WTC11 (cell line): ENCODE results near the gene SH2D3C. TPM values are rescaled to one million over a fixed set of nuclear protein-coding genes. Genes with fewer than 3 reads are reported as not detected.

Source experiments
- ATAC-seq: fragments of 200-7000 bp; cut with Tn5 transposase; 2 replicates; pipeline ENCODE4 v1.10.0; 2021; ENCODE audit warnings: mild to moderate bottlenecking, moderate library complexity
- CTCF ChIA-PET: fragments of 300-600 bp; sonication (Branson Sonifier 250); formaldehyde crosslinking; loops from one replicate; lab custom pipeline; 2021; ENCODE audit warnings: antibody characterized with exemption; lab: Charles Lee
- POLR2A ChIA-PET: fragments of 350-600 bp; sonication (Branson Sonifier 250); formaldehyde crosslinking; loops from one replicate; lab custom pipeline; 2021; ENCODE audit warnings: antibody characterized with exemption; lab: Charles Lee
- DNase-seq: peaks from one replicate; pipeline ENCODE4 v3.0.0; 2021; ENCODE audit warnings: low spot score
- H3K27ac Mint-ChIP-seq: 2 replicates; pipeline ENCODE4 v1.8.0; 2021; ENCODE audit warnings: mixed read lengths
- H3K27me3 Mint-ChIP-seq: 2 replicates; pipeline ENCODE4 v1.8.0; 2021; ENCODE audit warnings: low read depth, mild to moderate bottlenecking, moderate library complexity, mixed read lengths
- H3K36me3 Mint-ChIP-seq: 2 replicates; pipeline ENCODE4 v1.8.0; 2021; ENCODE audit warnings: mixed read lengths
- H3K4me1 Mint-ChIP-seq: 2 replicates; pipeline ENCODE4 v1.8.0; 2022; ENCODE audit warnings: mixed read lengths
- H3K4me3 Mint-ChIP-seq: 2 replicates; pipeline ENCODE4 v1.8.0; 2021; ENCODE audit warnings: mild to moderate bottlenecking, moderate library complexity, mixed read lengths
- H3K9me3 Mint-ChIP-seq: 2 replicates; pipeline ENCODE4 v1.8.0; 2021; ENCODE audit warnings: mixed read lengths
- CBFB ChIP-seq: sonication (generic); formaldehyde crosslinking; IDR thresholded peaks from 2 replicates; pipeline ENCODE4 v1.8.1; 2022; ENCODE audit warnings: mild to moderate bottlenecking, low read depth, missing genetic modification reagents
- FOXP1 ChIP-seq: sonication (generic); formaldehyde crosslinking; IDR thresholded peaks from 2 replicates; pipeline ENCODE4 v1.8.0; 2022; ENCODE audit warnings: missing genetic modification reagents, mild to moderate bottlenecking, moderate library complexity, borderline replicate concordance
- HMGA2 ChIP-seq: fragments of 250-450 bp; sonication (Bioruptor Pico); IDR thresholded peaks from 2 replicates; pipeline ENCODE4 v1.4.0; 2021; ENCODE audit warnings: mild to moderate bottlenecking, moderate library complexity
- MYBL2 ChIP-seq: sonication (generic); formaldehyde crosslinking; IDR thresholded peaks from 2 replicates; pipeline ENCODE4 v1.8.1; 2023; ENCODE audit warnings: mild to moderate bottlenecking, moderate library complexity, missing genetic modification reagents
- NFYB ChIP-seq: sonication (generic); formaldehyde crosslinking; conservative IDR thresholded peaks from 2 replicates; pipeline ENCODE4 v1.8.0; 2022; ENCODE audit warnings: low read depth, missing genetic modification reagents
- SMAD3 ChIP-seq: sonication (generic); formaldehyde crosslinking; IDR thresholded peaks from 2 replicates; pipeline ENCODE4 v1.8.0; 2022; ENCODE audit warnings: missing genetic modification reagents, mild to moderate bottlenecking, borderline replicate concordance
- ZNF232 ChIP-seq: sonication (generic); formaldehyde crosslinking; IDR thresholded peaks from 2 replicates; pipeline ENCODE4 v1.8.0; 2022; ENCODE audit warnings: mild to moderate bottlenecking, missing genetic modification reagents
- ZNF317 ChIP-seq: sonication (generic); formaldehyde crosslinking; IDR thresholded peaks from 2 replicates; pipeline ENCODE4 v1.8.1; 2023; ENCODE audit warnings: low read depth, mild to moderate bottlenecking, moderate library complexity, missing genetic modification reagents, borderline replicate concordance
- total RNA-seq: library from RNA; stranded (reverse); gene quantifications from 3 replicates; pipeline ENCODE4 v1.2.3, GENCODE V29; 2021
- TF ChIP-seq, protein P1 (sequence below): sonication (generic); formaldehyde crosslinking; IDR thresholded peaks from 2 replicates; pipeline ENCODE4 v1.8.0; 2022; ENCODE audit warnings: missing genetic modification reagents
- TF ChIP-seq, protein P2 (sequence below): sonication (generic); formaldehyde crosslinking; IDR thresholded peaks from 2 replicates; pipeline ENCODE4 v1.8.1; 2022; ENCODE audit warnings: low read depth, missing genetic modification reagents, borderline replicate concordance
- TF ChIP-seq, protein P3 (sequence below): sonication (generic); formaldehyde crosslinking; IDR thresholded peaks from 2 replicates; pipeline ENCODE4 v1.8.0; 2023; ENCODE audit warnings: missing genetic modification reagents, mild to moderate bottlenecking, borderline replicate concordance
- TF ChIP-seq, protein P4 (sequence below): fragments of 250-450 bp; sonication (Bioruptor Pico); conservative IDR thresholded peaks from 2 replicates; pipeline ENCODE4 v1.9.0; 2021; ENCODE audit warnings: mild to moderate bottlenecking
- TF ChIP-seq, protein P5 (sequence below): fragments of 250-450 bp; sonication (Bioruptor Pico); IDR thresholded peaks from 2 replicates; pipeline ENCODE4 v2.1.2; 2022; ENCODE audit warnings: mild to moderate bottlenecking, moderate library complexity
- TF ChIP-seq, protein P6 (sequence below): sonication (generic); formaldehyde crosslinking; IDR thresholded peaks from 2 replicates; pipeline ENCODE4 v1.8.0; 2023; ENCODE audit warnings: missing genetic modification reagents
- TF ChIP-seq, protein P7 (sequence below): fragments of 200-600 bp; IDR thresholded peaks from 2 replicates; pipeline ENCODE4 v1.8.0; 2022; ENCODE audit warnings: antibody characterized with exemption
- TF ChIP-seq, protein P8 (sequence below): sonication (generic); formaldehyde crosslinking; IDR thresholded peaks from 2 replicates; pipeline ENCODE4 v1.8.1; 2023; ENCODE audit warnings: mild to moderate bottlenecking, moderate library complexity, missing genetic modification reagents

The SH2D3C gene
- total RNA-seq, 1 experiment from 2014 or later, result 5.4 TPM

DNA sequence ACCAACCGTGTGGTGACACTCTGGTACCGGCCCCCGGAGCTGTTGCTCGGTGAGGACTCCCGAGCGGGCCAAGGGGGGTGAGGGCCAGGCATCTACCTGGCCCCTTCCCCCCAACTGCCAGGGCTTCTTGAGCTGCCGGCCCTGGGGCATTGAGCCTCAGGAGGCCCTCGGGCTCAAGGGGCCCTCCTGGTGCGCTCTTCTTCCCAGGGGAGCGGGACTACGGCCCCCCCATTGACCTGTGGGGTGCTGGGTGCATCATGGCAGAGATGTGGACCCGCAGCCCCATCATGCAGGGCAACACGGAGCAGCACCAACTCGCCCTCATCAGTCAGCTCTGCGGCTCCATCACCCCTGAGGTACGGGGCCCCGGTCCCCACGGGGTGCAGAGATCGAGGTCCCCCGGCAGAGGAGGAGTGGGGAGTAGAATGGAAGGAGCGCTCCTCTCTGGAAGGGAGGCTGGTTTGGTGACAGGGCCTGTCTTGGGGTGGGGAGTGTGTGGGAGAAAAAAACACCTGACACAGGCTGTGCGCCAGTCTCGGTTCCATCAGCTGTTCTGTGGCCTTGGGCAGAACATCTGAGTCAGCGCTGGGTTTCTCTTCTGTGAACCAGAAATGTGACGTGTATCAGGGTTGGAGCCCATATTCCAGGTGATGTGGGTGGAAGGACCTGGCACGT, 10.0 kb upstream of the SH2D3C start (continued):
- TF ChIP-seq, protein P1, sequence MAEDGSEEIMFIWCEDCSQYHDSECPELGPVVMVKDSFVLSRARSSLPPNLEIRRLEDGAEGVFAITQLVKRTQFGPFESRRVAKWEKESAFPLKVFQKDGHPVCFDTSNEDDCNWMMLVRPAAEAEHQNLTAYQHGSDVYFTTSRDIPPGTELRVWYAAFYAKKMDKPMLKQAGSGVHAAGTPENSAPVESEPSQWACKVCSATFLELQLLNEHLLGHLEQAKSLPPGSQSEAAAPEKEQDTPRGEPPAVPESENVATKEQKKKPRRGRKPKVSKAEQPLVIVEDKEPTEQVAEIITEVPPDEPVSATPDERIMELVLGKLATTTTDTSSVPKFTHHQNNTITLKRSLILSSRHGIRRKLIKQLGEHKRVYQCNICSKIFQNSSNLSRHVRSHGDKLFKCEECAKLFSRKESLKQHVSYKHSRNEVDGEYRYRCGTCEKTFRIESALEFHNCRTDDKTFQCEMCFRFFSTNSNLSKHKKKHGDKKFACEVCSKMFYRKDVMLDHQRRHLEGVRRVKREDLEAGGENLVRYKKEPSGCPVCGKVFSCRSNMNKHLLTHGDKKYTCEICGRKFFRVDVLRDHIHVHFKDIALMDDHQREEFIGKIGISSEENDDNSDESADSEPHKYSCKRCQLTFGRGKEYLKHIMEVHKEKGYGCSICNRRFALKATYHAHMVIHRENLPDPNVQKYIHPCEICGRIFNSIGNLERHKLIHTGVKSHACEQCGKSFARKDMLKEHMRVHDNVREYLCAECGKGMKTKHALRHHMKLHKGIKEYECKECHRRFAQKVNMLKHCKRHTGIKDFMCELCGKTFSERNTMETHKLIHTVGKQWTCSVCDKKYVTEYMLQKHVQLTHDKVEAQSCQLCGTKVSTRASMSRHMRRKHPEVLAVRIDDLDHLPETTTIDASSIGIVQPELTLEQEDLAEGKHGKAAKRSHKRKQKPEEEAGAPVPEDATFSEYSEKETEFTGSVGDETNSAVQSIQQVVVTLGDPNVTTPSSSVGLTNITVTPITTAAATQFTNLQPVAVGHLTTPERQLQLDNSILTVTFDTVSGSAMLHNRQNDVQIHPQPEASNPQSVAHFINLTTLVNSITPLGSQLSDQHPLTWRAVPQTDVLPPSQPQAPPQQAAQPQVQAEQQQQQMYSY, result no peak
- TF ChIP-seq MYBL2 (CRISPR knock-in tag), result no peak
- TF ChIP-seq, protein P2, sequence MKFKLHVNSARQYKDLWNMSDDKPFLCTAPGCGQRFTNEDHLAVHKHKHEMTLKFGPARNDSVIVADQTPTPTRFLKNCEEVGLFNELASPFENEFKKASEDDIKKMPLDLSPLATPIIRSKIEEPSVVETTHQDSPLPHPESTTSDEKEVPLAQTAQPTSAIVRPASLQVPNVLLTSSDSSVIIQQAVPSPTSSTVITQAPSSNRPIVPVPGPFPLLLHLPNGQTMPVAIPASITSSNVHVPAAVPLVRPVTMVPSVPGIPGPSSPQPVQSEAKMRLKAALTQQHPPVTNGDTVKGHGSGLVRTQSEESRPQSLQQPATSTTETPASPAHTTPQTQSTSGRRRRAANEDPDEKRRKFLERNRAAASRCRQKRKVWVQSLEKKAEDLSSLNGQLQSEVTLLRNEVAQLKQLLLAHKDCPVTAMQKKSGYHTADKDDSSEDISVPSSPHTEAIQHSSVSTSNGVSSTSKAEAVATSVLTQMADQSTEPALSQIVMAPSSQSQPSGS (CRISPR knock-in tag), result no peak
- TF ChIP-seq, protein P3, sequence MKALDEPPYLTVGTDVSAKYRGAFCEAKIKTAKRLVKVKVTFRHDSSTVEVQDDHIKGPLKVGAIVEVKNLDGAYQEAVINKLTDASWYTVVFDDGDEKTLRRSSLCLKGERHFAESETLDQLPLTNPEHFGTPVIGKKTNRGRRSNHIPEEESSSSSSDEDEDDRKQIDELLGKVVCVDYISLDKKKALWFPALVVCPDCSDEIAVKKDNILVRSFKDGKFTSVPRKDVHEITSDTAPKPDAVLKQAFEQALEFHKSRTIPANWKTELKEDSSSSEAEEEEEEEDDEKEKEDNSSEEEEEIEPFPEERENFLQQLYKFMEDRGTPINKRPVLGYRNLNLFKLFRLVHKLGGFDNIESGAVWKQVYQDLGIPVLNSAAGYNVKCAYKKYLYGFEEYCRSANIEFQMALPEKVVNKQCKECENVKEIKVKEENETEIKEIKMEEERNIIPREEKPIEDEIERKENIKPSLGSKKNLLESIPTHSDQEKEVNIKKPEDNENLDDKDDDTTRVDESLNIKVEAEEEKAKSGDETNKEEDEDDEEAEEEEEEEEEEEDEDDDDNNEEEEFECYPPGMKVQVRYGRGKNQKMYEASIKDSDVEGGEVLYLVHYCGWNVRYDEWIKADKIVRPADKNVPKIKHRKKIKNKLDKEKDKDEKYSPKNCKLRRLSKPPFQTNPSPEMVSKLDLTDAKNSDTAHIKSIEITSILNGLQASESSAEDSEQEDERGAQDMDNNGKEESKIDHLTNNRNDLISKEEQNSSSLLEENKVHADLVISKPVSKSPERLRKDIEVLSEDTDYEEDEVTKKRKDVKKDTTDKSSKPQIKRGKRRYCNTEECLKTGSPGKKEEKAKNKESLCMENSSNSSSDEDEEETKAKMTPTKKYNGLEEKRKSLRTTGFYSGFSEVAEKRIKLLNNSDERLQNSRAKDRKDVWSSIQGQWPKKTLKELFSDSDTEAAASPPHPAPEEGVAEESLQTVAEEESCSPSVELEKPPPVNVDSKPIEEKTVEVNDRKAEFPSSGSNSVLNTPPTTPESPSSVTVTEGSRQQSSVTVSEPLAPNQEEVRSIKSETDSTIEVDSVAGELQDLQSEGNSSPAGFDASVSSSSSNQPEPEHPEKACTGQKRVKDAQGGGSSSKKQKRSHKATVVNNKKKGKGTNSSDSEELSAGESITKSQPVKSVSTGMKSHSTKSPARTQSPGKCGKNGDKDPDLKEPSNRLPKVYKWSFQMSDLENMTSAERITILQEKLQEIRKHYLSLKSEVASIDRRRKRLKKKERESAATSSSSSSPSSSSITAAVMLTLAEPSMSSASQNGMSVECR, result no peak
- TF ChIP-seq SMAD3 (CRISPR knock-in tag), result no peak
- no peak for TF ChIP-seq CBFB (CRISPR knock-in tag)
- TF ChIP-seq, protein P4, sequence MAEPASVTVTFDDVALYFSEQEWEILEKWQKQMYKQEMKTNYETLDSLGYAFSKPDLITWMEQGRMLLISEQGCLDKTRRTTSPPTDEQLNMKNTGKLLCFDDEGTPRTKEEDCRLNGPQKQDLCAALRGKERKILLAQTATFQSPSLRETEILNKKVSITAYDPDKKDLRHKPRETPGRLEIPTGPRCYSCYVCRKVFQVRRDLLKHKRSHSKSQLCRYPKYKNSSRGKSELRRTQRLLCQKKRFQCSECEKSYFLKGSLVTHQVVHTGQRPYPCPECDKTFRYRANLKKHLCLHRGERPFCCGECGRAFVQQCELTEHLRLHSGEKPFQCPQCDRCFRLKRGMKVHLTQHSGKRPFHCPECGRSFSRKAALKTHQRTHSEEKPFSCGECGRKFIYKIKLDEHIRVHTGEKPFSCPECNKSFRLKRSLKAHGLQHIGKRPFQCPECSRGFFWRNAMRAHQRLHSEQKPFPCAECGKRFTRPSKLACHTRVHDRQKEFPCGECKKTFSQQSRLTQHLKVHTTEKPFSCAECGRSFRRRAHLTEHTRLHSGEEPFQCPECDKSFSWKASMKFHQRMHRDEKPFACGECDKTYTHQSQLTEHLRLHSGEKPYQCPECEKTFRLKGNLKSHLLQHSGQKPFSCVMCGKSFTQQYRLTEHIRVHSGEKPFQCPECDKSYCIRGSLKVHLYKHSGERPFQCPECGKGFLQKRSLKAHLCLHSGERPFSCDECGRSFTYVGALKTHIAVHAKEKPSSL, result no peak
- TF ChIP-seq FOXP1, result no peak

DNA sequence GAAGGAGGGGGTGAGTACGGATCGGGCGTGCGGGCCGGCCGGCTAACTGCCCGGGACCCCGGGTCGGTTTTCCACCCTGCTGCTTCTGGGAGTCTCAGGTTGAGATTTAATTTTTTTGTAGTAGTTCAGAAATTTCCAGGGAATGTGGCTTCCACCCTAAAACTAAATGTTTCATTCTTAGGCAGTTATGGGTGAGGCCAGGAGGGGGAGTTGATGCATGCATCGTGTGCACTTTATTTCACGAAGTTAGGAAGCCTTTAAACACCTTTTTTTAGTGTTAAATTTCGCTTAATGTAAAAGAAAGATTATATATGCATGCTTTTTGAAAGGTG, 8.3 kb upstream of the SH2D3C start:
- CTCF ChIA-PET, result interaction anchor here (0.9 to 2.2 kb wide), 2 partner anchors 83 to 131 kb away, joined by 4 to 5 read pairs; partner anchors contain the start of gene ST6GALNAC4
- POLR2A ChIA-PET, result no interaction called here
- H3K27ac Mint-ChIP-seq, result peak overlapping the region; percentile 93
- H3K27me3 Mint-ChIP-seq, result no peaks in the 10 kb centered on the region
- H3K4me3 Mint-ChIP-seq, result peak overlapping the region; percentile 97
- DNase-seq (no peak), ATAC-seq (no peak)
- peaks cover 20% of the 10 kb centered on the region for H3K4me1 Mint-ChIP-seq
- H3K9me3 Mint-ChIP-seq, result no peaks in the 10 kb centered on the region
- peaks cover 49% of the 10 kb centered on the region for H3K36me3 Mint-ChIP-seq
- TF ChIP-seq, protein P5, sequence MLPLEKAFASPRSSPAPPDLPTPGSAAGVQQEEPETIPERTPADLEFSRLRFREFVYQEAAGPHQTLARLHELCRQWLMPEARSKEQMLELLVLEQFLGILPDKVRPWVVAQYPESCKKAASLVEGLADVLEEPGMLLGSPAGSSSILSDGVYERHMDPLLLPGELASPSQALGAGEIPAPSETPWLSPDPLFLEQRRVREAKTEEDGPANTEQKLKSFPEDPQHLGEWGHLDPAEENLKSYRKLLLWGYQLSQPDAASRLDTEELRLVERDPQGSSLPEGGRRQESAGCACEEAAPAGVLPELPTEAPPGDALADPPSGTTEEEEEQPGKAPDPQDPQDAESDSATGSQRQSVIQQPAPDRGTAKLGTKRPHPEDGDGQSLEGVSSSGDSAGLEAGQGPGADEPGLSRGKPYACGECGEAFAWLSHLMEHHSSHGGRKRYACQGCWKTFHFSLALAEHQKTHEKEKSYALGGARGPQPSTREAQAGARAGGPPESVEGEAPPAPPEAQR (CRISPR knock-in tag), result no peak
- no peak for TF ChIP-seq NFYB (CRISPR knock-in tag)
- TF ChIP-seq, protein P6, sequence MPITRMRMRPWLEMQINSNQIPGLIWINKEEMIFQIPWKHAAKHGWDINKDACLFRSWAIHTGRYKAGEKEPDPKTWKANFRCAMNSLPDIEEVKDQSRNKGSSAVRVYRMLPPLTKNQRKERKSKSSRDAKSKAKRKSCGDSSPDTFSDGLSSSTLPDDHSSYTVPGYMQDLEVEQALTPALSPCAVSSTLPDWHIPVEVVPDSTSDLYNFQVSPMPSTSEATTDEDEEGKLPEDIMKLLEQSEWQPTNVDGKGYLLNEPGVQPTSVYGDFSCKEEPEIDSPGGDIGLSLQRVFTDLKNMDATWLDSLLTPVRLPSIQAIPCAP, result no peak
- no peak for TF ChIP-seq HMGA2 (CRISPR knock-in tag)
- TF ChIP-seq ZNF232 (CRISPR knock-in tag), result no peak
- TF ChIP-seq ZNF317 (CRISPR knock-in tag), result no peak
- TF ChIP-seq, protein P7, sequence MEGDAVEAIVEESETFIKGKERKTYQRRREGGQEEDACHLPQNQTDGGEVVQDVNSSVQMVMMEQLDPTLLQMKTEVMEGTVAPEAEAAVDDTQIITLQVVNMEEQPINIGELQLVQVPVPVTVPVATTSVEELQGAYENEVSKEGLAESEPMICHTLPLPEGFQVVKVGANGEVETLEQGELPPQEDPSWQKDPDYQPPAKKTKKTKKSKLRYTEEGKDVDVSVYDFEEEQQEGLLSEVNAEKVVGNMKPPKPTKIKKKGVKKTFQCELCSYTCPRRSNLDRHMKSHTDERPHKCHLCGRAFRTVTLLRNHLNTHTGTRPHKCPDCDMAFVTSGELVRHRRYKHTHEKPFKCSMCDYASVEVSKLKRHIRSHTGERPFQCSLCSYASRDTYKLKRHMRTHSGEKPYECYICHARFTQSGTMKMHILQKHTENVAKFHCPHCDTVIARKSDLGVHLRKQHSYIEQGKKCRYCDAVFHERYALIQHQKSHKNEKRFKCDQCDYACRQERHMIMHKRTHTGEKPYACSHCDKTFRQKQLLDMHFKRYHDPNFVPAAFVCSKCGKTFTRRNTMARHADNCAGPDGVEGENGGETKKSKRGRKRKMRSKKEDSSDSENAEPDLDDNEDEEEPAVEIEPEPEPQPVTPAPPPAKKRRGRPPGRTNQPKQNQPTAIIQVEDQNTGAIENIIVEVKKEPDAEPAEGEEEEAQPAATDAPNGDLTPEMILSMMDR, result no peak
- TF ChIP-seq, protein P8, sequence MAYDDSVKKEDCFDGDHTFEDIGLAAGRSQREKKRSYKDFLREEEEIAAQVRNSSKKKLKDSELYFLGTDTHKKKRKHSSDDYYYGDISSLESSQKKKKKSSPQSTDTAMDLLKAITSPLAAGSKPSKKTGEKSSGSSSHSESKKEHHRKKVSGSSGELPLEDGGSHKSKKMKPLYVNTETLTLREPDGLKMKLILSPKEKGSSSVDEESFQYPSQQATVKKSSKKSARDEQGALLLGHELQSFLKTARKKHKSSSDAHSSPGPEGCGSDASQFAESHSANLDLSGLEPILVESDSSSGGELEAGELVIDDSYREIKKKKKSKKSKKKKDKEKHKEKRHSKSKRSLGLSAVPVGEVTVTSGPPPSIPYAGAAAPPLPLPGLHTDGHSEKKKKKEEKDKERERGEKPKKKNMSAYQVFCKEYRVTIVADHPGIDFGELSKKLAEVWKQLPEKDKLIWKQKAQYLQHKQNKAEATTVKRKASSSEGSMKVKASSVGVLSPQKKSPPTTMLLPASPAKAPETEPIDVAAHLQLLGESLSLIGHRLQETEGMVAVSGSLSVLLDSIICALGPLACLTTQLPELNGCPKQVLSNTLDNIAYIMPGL (CRISPR knock-in tag), result no peak
